ENCODE results near the gene MRPL54. TPM values are rescaled to one million over a fixed set of nuclear protein-coding genes. Genes with fewer than 3 reads are reported as not detected.

The MRPL54 gene
- total RNA-seq, 2 experiments from 2014 or later, result 47.4 to 50.9 TPM

DNA sequence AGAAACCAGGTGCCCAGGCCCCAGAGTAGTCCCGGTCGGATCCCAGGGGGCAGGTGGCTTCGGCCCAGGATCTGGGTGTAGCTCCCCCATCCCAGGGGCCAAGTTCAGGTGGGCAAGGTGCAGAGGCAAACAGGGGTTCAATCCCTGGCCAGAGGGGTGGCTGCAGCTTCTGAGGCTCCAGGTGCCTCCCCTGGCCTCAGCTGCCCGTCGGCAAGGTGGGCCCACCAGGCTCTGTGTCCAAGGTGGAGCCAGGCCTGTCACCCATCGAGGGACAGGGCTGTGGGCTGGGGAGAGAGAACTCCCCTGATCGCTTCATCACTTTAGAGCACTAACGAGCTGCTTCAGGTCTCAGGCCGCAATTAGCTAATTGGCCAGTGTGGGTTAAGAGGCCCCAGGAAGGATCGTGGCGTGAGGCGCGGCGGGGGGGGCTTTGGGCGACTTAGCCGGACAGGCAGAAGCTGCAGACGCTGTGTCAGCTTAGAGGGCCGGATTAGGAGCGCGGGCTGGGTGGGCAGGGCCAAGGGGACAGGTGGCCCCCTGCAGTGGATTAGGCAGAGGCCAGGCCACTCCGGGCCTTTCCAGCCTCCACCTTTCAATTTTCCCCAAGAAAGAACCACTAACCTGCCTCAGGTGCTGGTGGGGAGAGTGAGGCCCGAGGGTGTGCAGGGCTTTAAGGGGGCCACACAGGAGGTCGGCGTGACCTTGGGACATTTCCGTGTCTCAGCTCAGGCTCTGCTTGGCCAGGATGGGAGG is 12.3 kb downstream of the MRPL54 start:
- H3K36me3 Mint-ChIP-seq (ENCODE audit: low read depth), result peaks cover 6% of the 10 kb centered on the region
- ChIA-PET CTCF (no interaction called here), POLR2A (interaction anchor here (0.9 to 1.5 kb wide), 3 partner anchors 9 to 44 kb away, joined by 3 to 7 read pairs (median 5); no protein-coding TSS in a partner anchor)
- intact Hi-C loops (cut with micrococcal nuclease), result no loop called here
- no peaks in the 10 kb centered on the region for H3K27me3 Mint-ChIP-seq
- DNase-seq (no peak), ATAC-seq (no peak)
- no peak overlapping the region for H3K27ac Mint-ChIP-seq
- TF ChIP-seq, protein P1, sequence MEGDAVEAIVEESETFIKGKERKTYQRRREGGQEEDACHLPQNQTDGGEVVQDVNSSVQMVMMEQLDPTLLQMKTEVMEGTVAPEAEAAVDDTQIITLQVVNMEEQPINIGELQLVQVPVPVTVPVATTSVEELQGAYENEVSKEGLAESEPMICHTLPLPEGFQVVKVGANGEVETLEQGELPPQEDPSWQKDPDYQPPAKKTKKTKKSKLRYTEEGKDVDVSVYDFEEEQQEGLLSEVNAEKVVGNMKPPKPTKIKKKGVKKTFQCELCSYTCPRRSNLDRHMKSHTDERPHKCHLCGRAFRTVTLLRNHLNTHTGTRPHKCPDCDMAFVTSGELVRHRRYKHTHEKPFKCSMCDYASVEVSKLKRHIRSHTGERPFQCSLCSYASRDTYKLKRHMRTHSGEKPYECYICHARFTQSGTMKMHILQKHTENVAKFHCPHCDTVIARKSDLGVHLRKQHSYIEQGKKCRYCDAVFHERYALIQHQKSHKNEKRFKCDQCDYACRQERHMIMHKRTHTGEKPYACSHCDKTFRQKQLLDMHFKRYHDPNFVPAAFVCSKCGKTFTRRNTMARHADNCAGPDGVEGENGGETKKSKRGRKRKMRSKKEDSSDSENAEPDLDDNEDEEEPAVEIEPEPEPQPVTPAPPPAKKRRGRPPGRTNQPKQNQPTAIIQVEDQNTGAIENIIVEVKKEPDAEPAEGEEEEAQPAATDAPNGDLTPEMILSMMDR (IDR thresholded peaks at IDR 0.05), result no peak
- no peak overlapping the region for H3K4me3 Mint-ChIP-seq
- no peaks in the 10 kb centered on the region for H3K9me3 Mint-ChIP-seq
- no peaks in the 10 kb centered on the region for H3K4me1 Mint-ChIP-seq (ENCODE audit: low read depth)

DNA sequence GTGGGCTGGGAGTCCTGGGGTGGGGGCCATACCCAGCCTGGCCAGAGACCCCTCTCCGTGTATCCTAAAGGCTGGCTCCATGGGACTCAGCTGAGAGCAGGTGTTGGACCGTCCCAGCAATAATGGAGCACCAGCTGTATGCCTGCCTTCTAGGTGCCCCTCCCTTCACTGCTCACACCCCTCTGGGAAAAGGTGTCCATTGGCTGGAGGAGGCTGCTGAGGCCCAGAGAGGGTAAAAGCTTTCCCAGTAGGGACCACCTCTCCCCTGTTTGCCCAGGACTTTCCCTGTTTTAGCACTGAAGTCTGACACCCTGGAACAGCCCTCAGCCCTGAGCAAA is 12.9 kb downstream of the MRPL54 start:
- no peak overlapping the region for H3K4me3 Mint-ChIP-seq
- H3K27me3 Mint-ChIP-seq, result no peaks in the 10 kb centered on the region
- intact Hi-C loops (cut with micrococcal nuclease), result no loop called here
- CTCF ChIA-PET, result no interaction called here
- H3K4me1 Mint-ChIP-seq (ENCODE audit: low read depth), result no peaks in the 10 kb centered on the region
- TF ChIP-seq, protein P1 (IDR thresholded peaks at IDR 0.05), result no peak
- peaks cover 6% of the 10 kb centered on the region for H3K36me3 Mint-ChIP-seq (ENCODE audit: low read depth)
- H3K9me3 Mint-ChIP-seq, result no peaks in the 10 kb centered on the region
- POLR2A ChIA-PET, result interaction anchor here (0.9 to 1.5 kb wide), 3 partner anchors 9 to 44 kb away, joined by 3 to 7 read pairs (median 5); no protein-coding TSS in a partner anchor
- H3K27ac Mint-ChIP-seq, result no peak overlapping the region
- ATAC-seq (no peak), DNase-seq (no peak)

DNA sequence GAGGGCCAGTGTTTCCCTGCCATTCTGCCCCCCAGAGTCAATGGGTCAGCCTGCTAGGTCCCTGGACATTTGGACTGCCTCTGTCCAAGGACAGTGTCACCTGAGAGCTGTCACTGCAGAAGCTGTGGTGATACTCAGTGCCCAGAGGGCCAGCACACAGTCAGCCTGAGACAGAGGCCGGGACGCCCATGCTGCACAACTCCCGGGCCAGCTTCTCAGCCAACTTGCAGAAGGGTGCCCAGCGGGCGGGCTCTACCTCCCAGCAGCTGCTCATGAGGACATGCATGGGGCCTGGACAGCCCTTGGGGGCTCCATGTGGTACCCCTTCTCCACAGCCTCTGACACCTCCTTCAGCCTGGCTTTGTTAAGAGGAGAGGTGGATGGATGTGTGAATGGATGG is 13.3 kb downstream of the MRPL54 start:
- TF ChIP-seq, protein P1 (IDR thresholded peaks at IDR 0.05), result no peak
- H3K27ac Mint-ChIP-seq, result no peak overlapping the region
- POLR2A ChIA-PET, result interaction anchor here (1.5 kb wide), 1 partner anchor 8 kb away, joined by 7 read pairs; no protein-coding TSS in a partner anchor
- H3K4me3 Mint-ChIP-seq, result no peak overlapping the region
- CTCF ChIA-PET, result no interaction called here
- no peaks in the 10 kb centered on the region for H3K27me3 Mint-ChIP-seq
- H3K4me1 Mint-ChIP-seq (ENCODE audit: low read depth), result no peaks in the 10 kb centered on the region
- intact Hi-C loops (cut with micrococcal nuclease), result no loop called here
- H3K9me3 Mint-ChIP-seq, result peaks cover under 1% of the 10 kb centered on the region
- peaks cover 8% of the 10 kb centered on the region for H3K36me3 Mint-ChIP-seq (ENCODE audit: low read depth)
- no peak for DNase-seq
- ATAC-seq, result no peak

DNA sequence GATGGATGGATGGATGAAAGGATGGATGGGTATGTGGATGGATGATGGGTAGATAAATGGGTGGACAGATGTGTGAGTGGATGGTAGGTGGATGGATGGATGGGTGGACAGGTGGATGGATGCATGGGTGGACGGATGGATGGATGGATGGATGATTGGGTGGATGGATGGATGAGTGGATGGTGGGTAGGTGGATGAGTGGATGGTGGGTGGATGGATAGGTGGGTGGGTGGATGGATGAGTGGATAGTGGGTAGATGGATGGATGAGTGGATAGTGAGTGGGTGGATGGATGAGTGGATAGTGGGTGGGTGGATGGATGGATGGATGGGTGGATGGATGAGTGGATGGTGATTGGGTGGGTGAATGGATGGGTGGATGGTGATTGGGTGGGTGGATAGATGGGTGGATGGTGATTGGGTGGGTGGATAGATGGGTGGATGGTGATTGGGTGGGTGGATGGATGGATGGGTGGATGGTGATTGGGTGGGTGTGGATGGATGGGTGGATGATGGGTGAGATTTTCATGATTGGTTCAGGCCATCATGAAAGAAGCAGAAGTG is 14.1 kb downstream of the MRPL54 start:
- DNase-seq, result no peak
- TF ChIP-seq, protein P1 (IDR thresholded peaks at IDR 0.05), result no peak
- CTCF ChIA-PET, result no interaction called here

More for the DNA sequence above, 14.1 kb downstream of the MRPL54 start:
- ATAC-seq, result no peak
- Mint-ChIP-seq H3K27me3 (no peaks in the 10 kb centered on the region), H3K27ac (no peak overlapping the region), H3K36me3 (ENCODE audit: low read depth) (peaks cover 15% of the 10 kb centered on the region), H3K9me3 (peaks cover 8% of the 10 kb centered on the region), H3K4me1 (ENCODE audit: low read depth) (no peaks in the 10 kb centered on the region), H3K4me3 (no peak overlapping the region)
- intact Hi-C loops (cut with micrococcal nuclease), result no loop called here
- POLR2A ChIA-PET, result no interaction called here

Measured in activated CD8-positive, alpha-beta T cell treated with anti-CD3 and anti-CD28 coated beads for 36 hours (primary cell).